Glutamatergic neuron (in vitro differentiated cells): ENCODE results near the gene OBP2A. TPM values are rescaled to one million over a fixed set of nuclear protein-coding genes. Genes with fewer than 3 reads are reported as not detected.

ENCODE experiments used
- DNase-seq: peaks from one replicate; pipeline ENCODE4 v3.0.0; 2022
- H3K27ac Mint-ChIP-seq: one replicate; pipeline ENCODE4 v1.8.0; 2020; ENCODE audit warnings: mild to moderate bottlenecking, mixed read lengths, inconsistent platforms; ENCODE audit not compliant: unreplicated experiment
- H3K27me3 Mint-ChIP-seq: one replicate; pipeline ENCODE4 v1.8.0; 2020; ENCODE audit warnings: mild to moderate bottlenecking, moderate library complexity, mixed read lengths, inconsistent platforms; ENCODE audit not compliant: unreplicated experiment
- H3K36me3 Mint-ChIP-seq: one replicate; pipeline ENCODE4 v1.8.0; 2020; ENCODE audit warnings: mild to moderate bottlenecking, mixed read lengths, inconsistent platforms; ENCODE audit not compliant: unreplicated experiment
- H3K4me1 Mint-ChIP-seq: one replicate; pipeline ENCODE4 v1.8.0; 2020; ENCODE audit warnings: mild to moderate bottlenecking, low read depth, mixed read lengths, inconsistent platforms; ENCODE audit not compliant: unreplicated experiment
- H3K4me3 Mint-ChIP-seq: one replicate; pipeline ENCODE4 v1.8.0; 2020; ENCODE audit warnings: mild to moderate bottlenecking, mixed read lengths, inconsistent platforms; ENCODE audit not compliant: unreplicated experiment
- H3K9me3 Mint-ChIP-seq: one replicate; pipeline ENCODE4 v1.8.0; 2020; ENCODE audit warnings: mild to moderate bottlenecking, moderate library complexity, mixed read lengths, inconsistent platforms; ENCODE audit not compliant: unreplicated experiment
- CTCF ChIP-seq: fragments of 200-600 bp; sonication (generic); IDR thresholded peaks from one replicate; pipeline ENCODE4 v1.5.0; 2021; ENCODE audit not compliant: partially characterized antibody, unreplicated experiment
- total RNA-seq: library from RNA; stranded (reverse); fragmentation: NEBNext Ultra II Directional; extraction: Animal tissue kit (Norgen Biotek cat#: 25700); gene quantifications from one replicate; pipeline ENCODE4 v1.2.1, GENCODE V29; 2021; ENCODE audit not compliant: unreplicated experiment

Gene OBP2A
- total RNA-seq, 1 donor from 2014 or later: not detected

GRCh38 chr9:135582966-135583687 is 37.2 kb downstream of the OBP2A start:
- no peaks in the 10 kb centered on the region for H3K4me1 Mint-ChIP-seq

GRCh38 chr9:135583688-135584011 is 37.7 kb downstream of the OBP2A start:
- no peak for DNase-seq
- Mint-ChIP-seq H3K36me3 (peaks cover 6% of the 10 kb centered on the region), H3K27me3 (peaks cover 1% of the 10 kb centered on the region), H3K27ac (no peak overlapping the region), H3K9me3 (peaks cover 4% of the 10 kb centered on the region), H3K4me3 (no peak overlapping the region), H3K4me1 (no peaks in the 10 kb centered on the region)
- no peak for TF ChIP-seq CTCF

More at GRCh38 chr9:135582966-135583687, 37.2 kb downstream of the OBP2A start:
- H3K27me3 Mint-ChIP-seq: peaks cover 1% of the 10 kb centered on the region
- H3K4me3 Mint-ChIP-seq: no peak overlapping the region
- H3K36me3 Mint-ChIP-seq: peaks cover 6% of the 10 kb centered on the region
- no peak for DNase-seq
- peaks cover 4% of the 10 kb centered on the region for H3K9me3 Mint-ChIP-seq
- TF ChIP-seq CTCF: no peak
- H3K27ac Mint-ChIP-seq: no peak overlapping the region

- H3K27me3 Mint-ChIP-seq: peaks cover 1% of the 10 kb centered on the region
- DNase-seq: no peak
- no peak for TF ChIP-seq CTCF
- H3K4me3 Mint-ChIP-seq: no peak overlapping the region
- peaks cover 4% of the 10 kb centered on the region for H3K9me3 Mint-ChIP-seq
- no peaks in the 10 kb centered on the region for H3K4me1 Mint-ChIP-seq
- H3K27ac Mint-ChIP-seq: no peak overlapping the region
- H3K36me3 Mint-ChIP-seq: peaks cover 6% of the 10 kb centered on the region
These were observed 38.4 kb downstream of the OBP2A start for GRCh38 chr9:135584371-135584770.

GRCh38 chr9:135584934-135585333 is 39.0 kb downstream of the OBP2A start:
- Mint-ChIP-seq H3K4me3 (no peak overlapping the region), H3K4me1 (no peaks in the 10 kb centered on the region), H3K36me3 (peaks cover 6% of the 10 kb centered on the region), H3K27ac (no peak overlapping the region), H3K27me3 (peaks cover 1% of the 10 kb centered on the region), H3K9me3 (peaks cover 4% of the 10 kb centered on the region)
- DNase-seq: no peak
- no peak for TF ChIP-seq CTCF

GRCh38 chr9:135586601-135587109 is 40.7 kb downstream of the OBP2A start:
- peaks cover 2% of the 10 kb centered on the region for H3K9me3 Mint-ChIP-seq
- H3K36me3 Mint-ChIP-seq: peaks cover 3% of the 10 kb centered on the region
- peaks cover 4% of the 10 kb centered on the region for H3K27me3 Mint-ChIP-seq
- no peak for TF ChIP-seq CTCF
- H3K4me3 Mint-ChIP-seq: no peak overlapping the region
- no peak overlapping the region for H3K27ac Mint-ChIP-seq
- no peak for DNase-seq
- no peaks in the 10 kb centered on the region for H3K4me1 Mint-ChIP-seq
